Activated CD4-positive, alpha-beta memory T cell treated with anti-CD3 and anti-CD28 coated beads for 36 hours (primary cell): Measurements from ENCODE around the gene OR2AJ1. TPM values are rescaled to one million over a fixed set of nuclear protein-coding genes. Genes with fewer than 3 reads are reported as not detected.
A peak's percentile ranks its signal among the peaks of the same experiment; 100 is the strongest.

Experiments
- CTCF ChIA-PET: fragments of 350-600 bp; sonication (Branson Sonifier 250); formaldehyde crosslinking; loops from one replicate; lab custom pipeline; 2021; ENCODE audit warnings: antibody characterized with exemption, inconsistent platforms; lab: Charles Lee
- POLR2A ChIA-PET: fragments of 350-600 bp; sonication (Branson Sonifier 250); formaldehyde crosslinking; loops from one replicate; lab custom pipeline; 2021; ENCODE audit warnings: antibody characterized with exemption; lab: Charles Lee
- DNase-seq: peaks from one replicate; pipeline ENCODE4 v3.0.0-alpha.2; 2020
- H3K27ac Mint-ChIP-seq: one replicate; pipeline ENCODE4 v1.8.0; 2021; ENCODE audit warnings: mixed read lengths
- H3K27me3 Mint-ChIP-seq: one replicate; pipeline ENCODE4 v1.8.0; 2021; ENCODE audit warnings: mixed read lengths
- H3K36me3 Mint-ChIP-seq: one replicate; pipeline ENCODE4 v1.8.0; 2021; ENCODE audit warnings: mixed read lengths
- H3K4me1 Mint-ChIP-seq: one replicate; pipeline ENCODE4 v1.8.0; 2021; ENCODE audit warnings: low read depth, mixed read lengths
- H3K4me3 Mint-ChIP-seq: one replicate; pipeline ENCODE4 v1.8.0; 2021; ENCODE audit warnings: mild to moderate bottlenecking, mixed read lengths
- H3K9me3 Mint-ChIP-seq: one replicate; pipeline ENCODE4 v1.8.0; 2021; ENCODE audit warnings: mixed read lengths
- intact Hi-C: fragments of 100-400 bp; cut with micrococcal nuclease; formaldehyde crosslinking; loops from one replicate; pipeline ENCODE4 v1.15.1; 2023
- total RNA-seq, 2 experiments: library from RNA; stranded (reverse); gene quantifications; one replicate each; pipeline ENCODE4 v1.2.3, GENCODE V29; 2021

OR2AJ1 gene, protein sequence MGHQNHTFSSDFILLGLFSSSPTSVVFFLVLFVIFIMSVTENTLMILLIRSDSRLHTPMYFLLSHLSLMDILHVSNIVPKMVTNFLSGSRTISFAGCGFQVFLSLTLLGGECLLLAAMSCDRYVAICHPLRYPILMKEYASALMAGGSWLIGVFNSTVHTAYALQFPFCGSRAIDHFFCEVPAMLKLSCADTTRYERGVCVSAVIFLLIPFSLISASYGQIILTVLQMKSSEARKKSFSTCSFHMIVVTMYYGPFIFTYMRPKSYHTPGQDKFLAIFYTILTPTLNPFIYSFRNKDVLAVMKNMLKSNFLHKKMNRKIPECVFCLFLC
- not detected for total RNA-seq

DNA sequence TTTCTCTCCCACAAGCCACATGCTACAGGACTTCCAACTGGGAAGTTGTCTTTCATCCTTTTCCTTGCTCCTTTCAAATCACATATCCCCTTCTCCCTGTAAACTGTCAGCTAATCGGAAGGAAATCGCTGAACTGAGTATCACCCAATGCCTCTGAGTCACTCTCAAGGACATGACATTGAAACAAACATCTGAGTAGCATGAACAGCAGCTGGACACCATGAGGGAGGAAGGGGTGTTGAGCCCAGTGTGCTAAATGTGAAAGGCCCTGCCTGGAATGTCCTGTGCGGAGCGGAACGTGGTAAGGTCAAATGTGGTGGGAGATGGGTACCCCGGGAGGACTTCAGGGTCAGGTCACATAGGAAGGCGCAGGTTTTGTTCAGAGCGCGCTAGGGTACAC is at the start of gene OR2AJ1:
OR2AJ1 (plus strand) TSS at position 22 of the 400 bp plus-strand sequence. CDS start 8,880 bp downstream, outside the sequence.
- intact Hi-C loops = no loop called here
- POLR2A ChIA-PET = interaction anchor here (0.6 kb wide), 1 partner anchor 100 kb away, joined by 3 read pairs; no protein-coding TSS in a partner anchor
- H3K27me3 Mint-ChIP-seq = peaks cover 3% of the 10 kb centered on the region

DNA sequence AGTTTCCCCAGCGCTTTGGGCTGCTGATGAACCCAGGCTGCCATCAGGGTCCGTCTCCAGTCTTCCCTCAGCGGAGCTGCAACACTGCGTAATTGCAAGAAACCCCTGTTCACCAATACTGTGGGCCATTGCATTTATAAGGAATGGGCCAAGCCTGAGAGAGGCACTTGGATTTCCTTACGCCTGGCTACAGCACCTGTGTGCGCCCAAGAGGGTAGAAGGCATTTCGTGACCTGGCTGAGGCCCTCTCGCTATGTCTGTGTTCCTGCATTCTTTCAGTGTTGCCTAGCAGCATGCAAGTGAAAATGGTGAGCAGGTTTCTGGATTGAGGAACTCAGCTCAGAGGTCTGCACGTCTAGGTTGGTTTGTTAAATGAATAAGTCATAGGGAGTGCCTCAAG is 41.3 kb upstream of the OR2AJ1 start:
- no peak overlapping the region for H3K27ac Mint-ChIP-seq
- H3K36me3 Mint-ChIP-seq = no peaks in the 10 kb centered on the region
- intact Hi-C loops = no loop called here

More for the DNA sequence above, at the start of gene OR2AJ1:
- CTCF ChIA-PET = no interaction called here
- Mint-ChIP-seq H3K4me3 (no peak within 1 kb of the TSS), H3K9me3 (no peaks in the 10 kb centered on the region), H3K27ac (no peak within 1 kb of the TSS), H3K4me1 (no peaks in the 10 kb centered on the region), H3K36me3 (no peaks in the 10 kb centered on the region)
- no peak for DNase-seq

DNA sequence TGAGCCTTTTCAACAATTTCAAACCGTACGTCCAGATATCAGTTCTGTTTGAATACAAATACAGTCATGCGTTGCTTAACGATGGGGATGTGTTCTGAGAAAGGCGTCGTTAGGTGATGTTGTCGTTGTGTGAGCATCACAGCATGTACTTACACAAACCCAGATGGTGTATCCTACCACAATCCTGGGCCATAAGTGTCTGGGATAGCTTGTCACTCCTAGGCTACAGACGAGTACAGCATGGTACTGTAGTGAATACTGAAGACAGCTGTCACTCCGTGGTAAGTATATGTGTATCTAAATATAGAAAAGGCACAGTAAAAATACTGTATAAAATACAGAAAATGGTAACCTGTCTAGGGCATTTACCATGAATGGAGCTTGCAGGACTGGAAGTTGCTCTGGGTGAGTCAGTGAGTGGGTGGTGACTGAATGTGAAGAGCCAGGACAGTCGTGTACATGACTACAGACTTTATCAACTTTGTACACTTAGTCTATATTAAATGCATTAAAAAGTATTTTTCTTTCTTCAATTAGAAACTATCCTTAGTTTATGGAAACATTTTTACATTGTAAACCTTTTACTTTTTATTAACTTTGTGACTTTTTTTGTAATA is 39.8 kb upstream of the OR2AJ1 start:
- Mint-ChIP-seq H3K9me3 (no peaks in the 10 kb centered on the region), H3K4me1 (no peaks in the 10 kb centered on the region), H3K27me3 (no peaks in the 10 kb centered on the region), H3K36me3 (no peaks in the 10 kb centered on the region), H3K4me3 (no peak overlapping the region), H3K27ac (no peak overlapping the region)
- ChIA-PET POLR2A (no interaction called here), CTCF (no interaction called here)
- intact Hi-C loops = no loop called here
- DNase-seq = no peak

More for the DNA sequence above, 41.3 kb upstream of the OR2AJ1 start:
- POLR2A ChIA-PET = no interaction called here
- no peaks in the 10 kb centered on the region for H3K9me3 Mint-ChIP-seq
- no peak for DNase-seq
- H3K4me3 Mint-ChIP-seq = no peak overlapping the region
- peaks cover 2% of the 10 kb centered on the region for H3K27me3 Mint-ChIP-seq
- CTCF ChIA-PET = no interaction called here
- no peaks in the 10 kb centered on the region for H3K4me1 Mint-ChIP-seq

DNA sequence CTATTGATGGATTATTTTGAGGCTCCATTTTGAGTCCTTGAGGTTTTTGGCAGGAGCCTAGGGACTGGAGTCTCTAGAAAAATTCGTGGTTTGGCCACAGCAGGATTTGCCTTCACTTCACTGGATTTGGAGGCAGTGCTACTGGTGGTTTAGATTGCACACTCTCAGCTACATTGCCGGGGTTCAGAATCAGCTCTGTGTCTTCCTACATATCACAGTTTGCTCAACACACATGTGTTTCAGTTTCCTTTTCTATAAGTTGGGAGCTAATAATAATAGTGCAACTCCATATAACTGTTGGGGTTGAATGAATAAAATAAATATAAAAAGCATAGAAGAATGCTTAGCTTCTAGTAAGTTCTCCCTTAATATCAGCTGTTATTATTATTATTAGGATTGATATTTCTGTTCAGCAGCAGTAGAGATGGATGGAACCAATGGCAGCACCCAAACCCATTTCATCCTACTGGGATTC is 29.5 kb upstream of the OR2AJ1 start, which contains the start of gene OR2W3:
OR2W3 (plus strand) TSS at position 425 of the 475 bp plus-strand sequence; CDS start at position 425, 0 bp downstream.
- Mint-ChIP-seq H3K27me3 (no peaks in the 10 kb centered on the region), H3K9me3 (no peaks in the 10 kb centered on the region), H3K27ac (no peak within 1 kb of the TSS), H3K36me3 (no peaks in the 10 kb centered on the region), H3K4me3 (no peak within 1 kb of the TSS), H3K4me1 (no peaks in the 10 kb centered on the region)
- DNase-seq = no peak
- ChIA-PET POLR2A (no interaction called here), CTCF (no interaction called here)
- intact Hi-C loops = no loop called here

DNA sequence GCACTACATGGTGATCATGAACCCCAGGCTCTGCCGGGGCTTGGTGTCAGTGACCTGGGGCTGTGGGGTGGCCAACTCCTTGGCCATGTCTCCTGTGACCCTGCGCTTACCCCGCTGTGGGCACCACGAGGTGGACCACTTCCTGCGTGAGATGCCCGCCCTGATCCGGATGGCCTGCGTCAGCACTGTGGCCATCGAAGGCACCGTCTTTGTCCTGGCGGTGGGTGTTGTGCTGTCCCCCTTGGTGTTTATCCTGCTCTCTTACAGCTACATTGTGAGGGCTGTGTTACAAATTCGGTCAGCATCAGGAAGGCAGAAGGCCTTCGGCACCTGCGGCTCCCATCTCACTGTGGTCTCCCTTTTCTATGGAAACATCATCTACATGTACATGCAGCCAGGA is 28.7 kb upstream of the OR2AJ1 start:
- Mint-ChIP-seq H3K36me3 (no peaks in the 10 kb centered on the region), H3K27me3 (no peaks in the 10 kb centered on the region), H3K4me1 (no peaks in the 10 kb centered on the region), H3K4me3 (no peak overlapping the region), H3K9me3 (no peaks in the 10 kb centered on the region), H3K27ac (no peak overlapping the region)
- CTCF ChIA-PET = no interaction called here
- POLR2A ChIA-PET = no interaction called here
- no peak for DNase-seq
- intact Hi-C loops = no loop called here

DNA sequence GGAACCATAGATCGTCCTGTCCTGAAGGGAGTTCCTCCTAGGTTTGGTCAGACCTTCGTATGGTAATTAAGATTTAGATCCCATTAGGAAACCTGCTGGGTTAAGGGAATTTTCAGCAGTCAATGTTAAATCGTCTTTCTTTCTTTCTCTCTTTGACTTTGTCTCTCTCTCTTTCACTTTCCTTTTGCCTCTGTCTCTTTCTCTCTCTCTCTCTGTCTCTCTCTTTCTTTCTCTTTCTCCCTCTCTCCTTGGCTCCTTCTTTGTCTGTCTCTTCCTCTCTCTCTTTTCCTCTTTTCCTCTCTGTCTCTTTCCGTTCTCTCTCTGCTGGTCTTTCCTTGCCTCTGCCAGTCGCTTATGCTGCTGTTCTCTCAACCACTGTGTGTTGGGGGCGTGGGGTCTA is 20.6 kb upstream of the OR2AJ1 start:
- POLR2A ChIA-PET = no interaction called here
- Mint-ChIP-seq H3K9me3 (peaks cover 9% of the 10 kb centered on the region), H3K27ac (no peak overlapping the region), H3K27me3 (no peaks in the 10 kb centered on the region), H3K36me3 (no peaks in the 10 kb centered on the region), H3K4me1 (peaks cover 16% of the 10 kb centered on the region), H3K4me3 (no peak overlapping the region)
- intact Hi-C loops = no loop called here
- DNase-seq = no peak
- CTCF ChIA-PET = no interaction called here

DNA sequence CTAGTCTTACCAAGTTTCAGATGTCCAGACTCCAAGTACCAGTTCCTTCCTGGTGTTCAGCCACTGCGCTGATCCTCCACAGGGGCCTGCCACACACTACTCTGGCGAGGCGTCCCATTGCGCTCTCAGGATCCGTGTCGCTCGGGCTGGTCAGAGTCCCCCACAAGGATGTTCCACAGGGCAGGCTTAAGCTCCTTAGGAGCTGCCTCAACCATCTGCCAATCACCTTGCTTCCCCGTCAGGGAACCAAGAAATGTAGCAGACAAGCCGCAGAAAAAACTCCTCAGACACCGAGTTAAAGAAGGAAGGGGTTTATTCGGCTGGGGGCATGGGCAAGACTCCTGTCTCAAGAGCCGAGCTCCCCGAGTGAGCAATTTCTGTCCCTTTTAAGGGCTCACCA is 19.5 kb upstream of the OR2AJ1 start:
- no peaks in the 10 kb centered on the region for H3K36me3 Mint-ChIP-seq
- no peak overlapping the region for H3K27ac Mint-ChIP-seq
- intact Hi-C loops = loop anchor here (5.0 kb wide), 1 partner anchor 493 kb away; no protein-coding TSS in a partner anchor
- H3K9me3 Mint-ChIP-seq = peaks cover 9% of the 10 kb centered on the region
- POLR2A ChIA-PET = no interaction called here
- CTCF ChIA-PET = no interaction called here
- no peaks in the 10 kb centered on the region for H3K27me3 Mint-ChIP-seq
- no peak for DNase-seq
- peaks cover 16% of the 10 kb centered on the region for H3K4me1 Mint-ChIP-seq
- H3K4me3 Mint-ChIP-seq = no peak overlapping the region

DNA sequence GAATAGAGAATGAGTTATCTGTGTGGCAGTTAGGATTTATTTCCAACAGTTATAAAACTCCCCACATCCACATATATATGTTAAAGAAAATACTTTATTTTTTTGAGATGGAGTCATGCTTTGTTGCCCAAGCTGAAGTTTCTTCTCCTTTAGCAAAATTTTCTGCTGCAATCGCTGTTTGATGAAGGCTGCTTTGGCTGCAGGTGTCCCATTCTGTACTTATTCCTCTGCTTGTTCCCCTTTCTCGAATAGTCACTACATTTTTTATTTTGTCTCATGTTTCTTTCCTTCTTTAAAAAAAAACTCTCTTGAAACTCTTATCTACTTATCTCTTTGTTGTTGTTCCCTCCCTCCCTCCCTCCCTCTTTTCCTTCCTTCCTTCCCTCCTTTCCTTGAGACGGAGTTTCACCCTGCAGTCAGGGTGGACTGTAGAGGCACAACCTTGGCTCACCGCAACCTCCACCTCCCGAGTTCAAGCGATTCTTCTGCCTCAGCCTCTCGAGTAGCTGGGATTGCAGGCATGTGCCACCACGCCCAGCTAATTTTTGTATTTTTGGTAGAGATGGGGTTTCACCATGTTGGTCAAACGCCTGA is 18.7 kb upstream of the OR2AJ1 start:
- POLR2A ChIA-PET = no interaction called here

DNA sequence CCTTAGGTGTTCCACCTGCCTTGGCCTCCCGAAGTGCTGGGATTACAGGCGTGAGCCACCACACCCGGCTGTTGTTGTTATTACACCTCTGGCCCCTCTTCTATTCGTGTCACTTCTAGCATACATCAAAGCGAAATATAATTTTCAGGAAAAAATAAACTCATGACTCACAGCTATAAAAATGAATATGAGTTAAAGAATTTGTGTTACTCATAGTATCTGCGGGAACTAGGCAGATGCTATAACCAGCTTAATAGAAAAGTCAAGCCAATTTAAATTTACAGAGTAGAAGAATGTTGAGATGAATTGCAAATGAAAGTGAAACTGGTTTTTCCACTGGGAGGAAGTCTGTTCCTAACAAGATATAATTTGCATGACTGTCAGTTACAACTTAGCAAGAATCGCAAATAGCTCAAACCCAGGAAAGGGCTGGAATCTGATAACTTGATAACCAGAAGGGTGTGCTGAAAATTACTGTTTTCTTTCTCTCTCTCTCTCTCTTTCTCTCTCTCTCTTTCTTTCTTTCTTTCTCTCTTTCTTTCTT is 18.1 kb upstream of the OR2AJ1 start:
- ChIA-PET POLR2A (no interaction called here), CTCF (interaction anchor here (1.3 kb wide), 1 partner anchor 31 kb away, joined by 5 read pairs; no protein-coding TSS in a partner anchor)
- no peaks in the 10 kb centered on the region for H3K36me3 Mint-ChIP-seq
- peak overlapping the region; percentile 24 for H3K4me3 Mint-ChIP-seq
- DNase-seq = peak; percentile 50
- peak overlapping the region; percentile 51 for H3K27ac Mint-ChIP-seq
- peaks cover 9% of the 10 kb centered on the region for H3K9me3 Mint-ChIP-seq
- H3K4me1 Mint-ChIP-seq = peaks cover 16% of the 10 kb centered on the region
- intact Hi-C loops = loop anchor here (5.0 kb wide), 1 partner anchor 494 kb away; no protein-coding TSS in a partner anchor
- no peaks in the 10 kb centered on the region for H3K27me3 Mint-ChIP-seq

More for the DNA sequence above, 18.7 kb upstream of the OR2AJ1 start:
- peaks cover 9% of the 10 kb centered on the region for H3K9me3 Mint-ChIP-seq
- CTCF ChIA-PET = interaction anchor here (1.3 kb wide), 1 partner anchor 31 kb away, joined by 5 read pairs; no protein-coding TSS in a partner anchor
- H3K36me3 Mint-ChIP-seq = no peaks in the 10 kb centered on the region
- peaks cover 16% of the 10 kb centered on the region for H3K4me1 Mint-ChIP-seq
- intact Hi-C loops = loop anchor here (5.0 kb wide), 1 partner anchor 494 kb away; no protein-coding TSS in a partner anchor
- H3K27ac Mint-ChIP-seq = peak overlapping the region; percentile 51
- no peaks in the 10 kb centered on the region for H3K27me3 Mint-ChIP-seq
- no peak for DNase-seq
- H3K4me3 Mint-ChIP-seq = peak overlapping the region; percentile 24

DNA sequence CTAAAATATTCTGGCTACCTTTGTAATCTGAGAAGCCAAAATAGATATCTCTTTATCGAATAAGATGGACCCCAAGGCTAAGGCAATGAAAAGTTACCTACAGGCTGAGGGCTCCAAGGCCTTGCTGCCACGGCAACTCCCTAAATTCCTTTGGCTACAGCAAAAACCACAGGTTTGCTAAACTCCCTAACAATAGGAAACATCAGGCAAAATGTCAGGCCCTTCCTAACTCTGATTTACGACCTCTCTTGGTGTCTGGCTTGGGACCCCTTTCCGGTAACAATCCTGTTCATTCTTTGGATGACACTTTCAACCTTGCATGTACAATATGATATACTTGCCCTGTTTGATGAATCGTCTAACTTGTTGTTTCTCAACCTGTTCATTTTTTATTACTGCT is 15.9 kb upstream of the OR2AJ1 start:
- Mint-ChIP-seq H3K9me3 (peaks cover 9% of the 10 kb centered on the region), H3K4me3 (no peak overlapping the region), H3K36me3 (no peaks in the 10 kb centered on the region), H3K27ac (no peak overlapping the region), H3K4me1 (peaks cover 16% of the 10 kb centered on the region), H3K27me3 (no peaks in the 10 kb centered on the region)
- ChIA-PET CTCF (no interaction called here), POLR2A (no interaction called here)
- no peak for DNase-seq
- intact Hi-C loops = loop anchor here (5.0 kb wide), 1 partner anchor 496 kb away; no protein-coding TSS in a partner anchor

DNA sequence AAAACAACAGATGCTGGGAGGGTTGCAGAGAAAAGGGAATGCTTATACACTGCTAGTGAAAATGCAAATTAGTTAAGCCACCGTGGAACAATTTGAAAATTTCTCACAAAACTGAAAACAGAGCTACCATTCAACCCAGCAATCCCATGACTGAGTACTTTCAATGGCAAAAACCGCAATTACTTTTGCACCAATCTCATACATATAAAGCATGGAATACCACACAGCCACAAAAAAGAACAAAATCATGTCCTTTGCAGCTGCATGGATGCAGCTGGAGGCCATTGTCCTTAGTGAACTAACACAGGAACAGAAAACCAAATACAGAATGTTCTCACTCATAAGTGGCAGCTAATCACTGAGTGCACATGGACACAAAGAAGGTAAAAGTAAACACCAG is 10.9 kb upstream of the OR2AJ1 start:
- ChIA-PET POLR2A (no interaction called here), CTCF (interaction anchor here (1.5 kb wide), 1 partner anchor 524 kb away, joined by 3 read pairs; no protein-coding TSS in a partner anchor)
- no peak overlapping the region for H3K27ac Mint-ChIP-seq
- H3K4me3 Mint-ChIP-seq = no peak overlapping the region
- intact Hi-C loops = no loop called here
- peaks cover 5% of the 10 kb centered on the region for H3K27me3 Mint-ChIP-seq
- no peaks in the 10 kb centered on the region for H3K9me3 Mint-ChIP-seq
- H3K4me1 Mint-ChIP-seq = no peaks in the 10 kb centered on the region
- no peak for DNase-seq
- H3K36me3 Mint-ChIP-seq = no peaks in the 10 kb centered on the region
